GM12878 (cell line): Measurements from ENCODE around the gene ARHGAP26. TPM values are rescaled to one million over a fixed set of nuclear protein-coding genes. Genes with fewer than 3 reads are reported as not detected.

Experiments
- ATAC-seq: fragments of 200-7000 bp; cut with Tn5 transposase; 3 replicates; pipeline ENCODE4 v1.9.1; 2020; ENCODE audit warnings: mild to moderate bottlenecking, moderate library complexity
- BruUV-seq: library from RNA; stranded (reverse); fragments of 400-500 nt; replicated peaks from 2 replicates; lab custom pipeline; 2021; lab: Mats Ljungman, UMichigan
- CTCF ChIA-PET: fragments of 300-600 bp; sonication (Branson Sonifier 250); formaldehyde crosslinking; extraction: SDS; loops from one replicate; lab custom pipeline; 2021; ENCODE audit warnings: inconsistent platforms; lab: Yijun Ruan, JAX
- POLR2A ChIA-PET: fragments of 350-600 bp; formaldehyde crosslinking; extraction: SDS; loops from one replicate; lab custom pipeline; 2021; ENCODE audit warnings: inconsistent platforms; lab: Charles Lee
- RAD21 ChIA-PET: fragments of 300-600 bp; sonication (Branson Sonifier 250); formaldehyde crosslinking; loops from one replicate; lab custom pipeline; 2023; ENCODE audit warnings: antibody characterized with exemption; ENCODE audit not compliant: unreplicated experiment; lab: Charles Lee
- SMC1A ChIA-PET: fragments of 300-600 bp; sonication (Branson Sonifier 250); formaldehyde crosslinking; loops from one replicate; lab custom pipeline; 2023; ENCODE audit not compliant: unreplicated experiment, uncharacterized antibody; lab: Charles Lee
- DNase-seq: peaks from one replicate; pipeline ENCODE4 v3.0.0-alpha.2; 2011; ENCODE audit warnings: low read depth, low spot score
- FAIRE-seq: peaks from 3 replicates; lab custom pipeline; 2011; peaks lifted over from hg19 to GRCh38; lab: Jason Lieb, UNC
- H2AFZ ChIP-seq: 2 replicates; pipeline ENCODE4 v1.6.0; 2011; ENCODE audit warnings: low read depth, low read length, control low read depth; ENCODE audit not compliant: control insufficient read depth
- H3K27ac ChIP-seq: 2 replicates; pipeline ENCODE4 v1.5.1; 2011; ENCODE audit warnings: control low read depth; ENCODE audit not compliant: control insufficient read depth, insufficient read depth
- H3K27me3 ChIP-seq, 2 experiments: replicated peaks in 1 of 2; 2 replicates each; pipeline versions ENCODE4 v1.6.0 to v1.6.1; 2011; ENCODE audit warnings: low read length in 1 of 2; ENCODE audit not compliant: control insufficient read depth in 2 of 2, insufficient read depth in 2 of 2
- H3K36me3 ChIP-seq, 2 experiments: 2 replicates each; pipeline ENCODE4 v1.5.1; 2011; ENCODE audit warnings: low read length in 1 of 2; ENCODE audit not compliant: control insufficient read depth in 2 of 2, insufficient read depth in 2 of 2
- H3K4me1 ChIP-seq: 2 replicates; pipeline ENCODE4 v1.6.1; 2011; ENCODE audit warnings: mild to moderate bottlenecking, low read length, moderate library complexity, mixed read lengths; ENCODE audit not compliant: control insufficient read depth, insufficient read depth
- H3K4me2 ChIP-seq: 2 replicates; pipeline ENCODE4 v1.6.0; 2011; ENCODE audit warnings: control low read depth; ENCODE audit not compliant: control insufficient read depth, insufficient read depth
- H3K4me3 ChIP-seq: fragments of 200-600 bp; sonication (generic); 2 replicates; pipeline ENCODE4 v1.5.1; 2016
- H3K79me2 ChIP-seq: 2 replicates; pipeline ENCODE4 v1.6.0; 2011; ENCODE audit warnings: low read length; ENCODE audit not compliant: control insufficient read depth, insufficient read depth
- H3K9ac ChIP-seq: 2 replicates; pipeline ENCODE4 v1.8.0; 2011; ENCODE audit warnings: low read length, control low read depth, mixed read lengths; ENCODE audit not compliant: control insufficient read depth, insufficient read depth
- H3K9me3 ChIP-seq: replicated peaks from 3 replicates; pipeline ENCODE4 v1.5.1; 2011; ENCODE audit warnings: mild to moderate bottlenecking, low read length; ENCODE audit not compliant: control insufficient read depth, insufficient read depth
- H4K20me1 ChIP-seq: 2 replicates; pipeline ENCODE4 v1.6.0; 2011; ENCODE audit not compliant: control insufficient read depth, insufficient read depth
- MEF2B ChIP-seq: fragments of 450-650 bp; IDR thresholded peaks from 2 replicates; pipeline ENCODE4 v1.6.1; 2018; ENCODE audit warnings: mild to moderate bottlenecking, moderate library complexity; ENCODE audit not compliant: partially characterized antibody, poor library complexity, severe bottlenecking
- PAX5 ChIP-seq: IDR thresholded peaks from 2 replicates; pipeline ENCODE4 v1.6.1; 2011; ENCODE audit warnings: low read depth, low read length, borderline replicate concordance
- RAD51 ChIP-seq: fragments of 450-650 bp; IDR thresholded peaks from 2 replicates; pipeline ENCODE4 v1.6.1; 2016; ENCODE audit warnings: moderate library complexity, mild to moderate bottlenecking, inconsistent platforms
- RUNX3 ChIP-seq: IDR thresholded peaks from 2 replicates; pipeline ENCODE4 v1.6.1; 2012; ENCODE audit warnings: low read length, inconsistent platforms
- WGBS: methylation state at CpG from one replicate; pipeline ENCODE4 v1.1.6; 2016; ENCODE audit warnings: low lambda C conversion rate; ENCODE audit not compliant: insufficient replicate concordance, insufficient coverage; ENCODE audit errors: missing lambda C conversion rate; 5-methylcytosine and 5-hydroxymethylcytosine counted together
- in situ Hi-C: fragments of 300-500 bp; cut with MboI; formaldehyde crosslinking; loops from 9 replicates; pipeline ENCODE4 v1.14.3; 2018; ENCODE audit warnings: mixed read lengths
- intact Hi-C: fragments of 100-400 bp; cut with micrococcal nuclease; formaldehyde crosslinking; loops from one replicate; pipeline ENCODE4 v1.14.2; 2022; ENCODE audit not compliant: unreplicated experiment
- polyA plus RNA-seq, 11 experiments: library from polyadenylated mRNA; depleted of rRNA in 4 of 11; unstranded in 6 of 11; stranded (reverse) in 5 of 11; fragments of >200 nt; fragmentation: Nextera tagmentation in 4 of 11; fragmentation: Illumina TruSeq in 1 of 11; extraction: Ambion mirVana in 4 of 11; extraction: Trizol in 1 of 11; gene quantifications; 1 replicate in 1 of 11; 2 replicates in 10 of 11; pipeline versions ENCODE4 v1.2.1 to v1.2.3, GENCODE V29; 2011 to 2016; ENCODE audit warnings: inconsistent platforms in 2 of 11, missing spikeins in 2 of 11, low read depth in 1 of 11
- total RNA-seq, 4 experiments: library from RNA; depleted of rRNA in 3 of 4; stranded (reverse); fragments of >200 nt in 3 of 4; fragmentation: Illumina TruSeq in 1 of 4; extraction: Trizol in 1 of 4; gene quantifications; 2 replicates each; pipeline versions ENCODE4 v1.2.1 to v1.2.3, GENCODE V29; 2013 to 2021
- TF ChIP-seq, protein P1 (sequence below): IDR thresholded peaks from 2 replicates; pipeline ENCODE4 v1.6.1; 2012; ENCODE audit warnings: improper control_type of control experiment, low read depth, low read length; ENCODE audit not compliant: insufficient replicate concordance
- TF ChIP-seq, protein P2 (sequence below): fragments of 450-650 bp; formaldehyde crosslinking; IDR thresholded peaks from 2 replicates; pipeline ENCODE4 v1.4.0; 2022; ENCODE audit warnings: mild to moderate bottlenecking, moderate library complexity
- TF ChIP-seq, protein P3 (sequence below): IDR thresholded peaks from 2 replicates; pipeline ENCODE4 v1.6.1; 2011; ENCODE audit warnings: borderline replicate concordance, low read depth, mild to moderate bottlenecking, moderate library complexity, low read length; ENCODE audit not compliant: insufficient read depth, poor library complexity, severe bottlenecking

Gene ARHGAP26
- total and polyA plus RNA-seq, 10 of the 15 experiments (the other 5 are each of a cell fraction or from before 2014, with no cell fraction given): 9.4 to 41.5 (median 19.3) TPM

DNA sequence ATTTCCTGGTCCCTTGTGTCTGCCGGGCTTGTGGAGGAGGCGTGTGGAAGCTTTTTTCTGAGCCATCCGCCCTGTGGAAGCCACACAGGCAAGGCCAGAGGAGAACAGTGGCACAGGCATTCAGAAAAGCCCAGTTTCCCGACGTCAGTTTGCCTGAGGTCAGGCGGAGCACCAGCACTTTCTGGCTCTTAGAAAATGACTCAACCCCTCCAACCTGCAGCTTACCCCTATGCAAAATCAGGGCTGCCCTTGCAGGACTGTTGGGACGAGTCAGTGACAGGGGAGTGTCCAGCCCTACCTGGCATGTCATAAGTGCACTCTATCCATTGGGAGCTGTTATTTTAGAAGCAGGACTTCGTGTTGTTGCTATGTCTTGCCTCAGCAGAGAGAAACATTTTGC lies 417.3 kb downstream of the ARHGAP26 start:
- no peak for FAIRE-seq
- H3K79me2 ChIP-seq: no peaks in the 10 kb centered on the region; the same call in 1 of the 2 replicates
- RAD21 ChIA-PET: interaction anchor here (0.8 to 10.8 kb wide), 18 partner anchors 11 to 216 kb away, joined by 3 to 227 read pairs (median 6); partner anchors contain the start of gene NR3C1
- intact Hi-C loops (no loop called here), in situ Hi-C loops (no loop called here)
- TF ChIP-seq PAX5 (no peak), MEF2B (no peak), RUNX3 (peak; percentile 33; the same call in 1 of the 2 replicates), RAD51 (no peak)
- TF ChIP-seq, protein P1, sequence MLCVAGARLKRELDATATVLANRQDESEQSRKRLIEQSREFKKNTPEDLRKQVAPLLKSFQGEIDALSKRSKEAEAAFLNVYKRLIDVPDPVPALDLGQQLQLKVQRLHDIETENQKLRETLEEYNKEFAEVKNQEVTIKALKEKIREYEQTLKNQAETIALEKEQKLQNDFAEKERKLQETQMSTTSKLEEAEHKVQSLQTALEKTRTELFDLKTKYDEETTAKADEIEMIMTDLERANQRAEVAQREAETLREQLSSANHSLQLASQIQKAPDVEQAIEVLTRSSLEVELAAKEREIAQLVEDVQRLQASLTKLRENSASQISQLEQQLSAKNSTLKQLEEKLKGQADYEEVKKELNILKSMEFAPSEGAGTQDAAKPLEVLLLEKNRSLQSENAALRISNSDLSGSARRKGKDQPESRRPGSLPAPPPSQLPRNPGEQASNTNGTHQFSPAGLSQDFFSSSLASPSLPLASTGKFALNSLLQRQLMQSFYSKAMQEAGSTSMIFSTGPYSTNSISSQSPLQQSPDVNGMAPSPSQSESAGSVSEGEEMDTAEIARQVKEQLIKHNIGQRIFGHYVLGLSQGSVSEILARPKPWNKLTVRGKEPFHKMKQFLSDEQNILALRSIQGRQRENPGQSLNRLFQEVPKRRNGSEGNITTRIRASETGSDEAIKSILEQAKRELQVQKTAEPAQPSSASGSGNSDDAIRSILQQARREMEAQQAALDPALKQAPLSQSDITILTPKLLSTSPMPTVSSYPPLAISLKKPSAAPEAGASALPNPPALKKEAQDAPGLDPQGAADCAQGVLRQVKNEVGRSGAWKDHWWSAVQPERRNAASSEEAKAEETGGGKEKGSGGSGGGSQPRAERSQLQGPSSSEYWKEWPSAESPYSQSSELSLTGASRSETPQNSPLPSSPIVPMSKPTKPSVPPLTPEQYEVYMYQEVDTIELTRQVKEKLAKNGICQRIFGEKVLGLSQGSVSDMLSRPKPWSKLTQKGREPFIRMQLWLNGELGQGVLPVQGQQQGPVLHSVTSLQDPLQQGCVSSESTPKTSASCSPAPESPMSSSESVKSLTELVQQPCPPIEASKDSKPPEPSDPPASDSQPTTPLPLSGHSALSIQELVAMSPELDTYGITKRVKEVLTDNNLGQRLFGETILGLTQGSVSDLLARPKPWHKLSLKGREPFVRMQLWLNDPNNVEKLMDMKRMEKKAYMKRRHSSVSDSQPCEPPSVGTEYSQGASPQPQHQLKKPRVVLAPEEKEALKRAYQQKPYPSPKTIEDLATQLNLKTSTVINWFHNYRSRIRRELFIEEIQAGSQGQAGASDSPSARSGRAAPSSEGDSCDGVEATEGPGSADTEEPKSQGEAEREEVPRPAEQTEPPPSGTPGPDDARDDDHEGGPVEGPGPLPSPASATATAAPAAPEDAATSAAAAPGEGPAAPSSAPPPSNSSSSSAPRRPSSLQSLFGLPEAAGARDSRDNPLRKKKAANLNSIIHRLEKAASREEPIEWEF: no peak
- TF ChIP-seq, protein P2, sequence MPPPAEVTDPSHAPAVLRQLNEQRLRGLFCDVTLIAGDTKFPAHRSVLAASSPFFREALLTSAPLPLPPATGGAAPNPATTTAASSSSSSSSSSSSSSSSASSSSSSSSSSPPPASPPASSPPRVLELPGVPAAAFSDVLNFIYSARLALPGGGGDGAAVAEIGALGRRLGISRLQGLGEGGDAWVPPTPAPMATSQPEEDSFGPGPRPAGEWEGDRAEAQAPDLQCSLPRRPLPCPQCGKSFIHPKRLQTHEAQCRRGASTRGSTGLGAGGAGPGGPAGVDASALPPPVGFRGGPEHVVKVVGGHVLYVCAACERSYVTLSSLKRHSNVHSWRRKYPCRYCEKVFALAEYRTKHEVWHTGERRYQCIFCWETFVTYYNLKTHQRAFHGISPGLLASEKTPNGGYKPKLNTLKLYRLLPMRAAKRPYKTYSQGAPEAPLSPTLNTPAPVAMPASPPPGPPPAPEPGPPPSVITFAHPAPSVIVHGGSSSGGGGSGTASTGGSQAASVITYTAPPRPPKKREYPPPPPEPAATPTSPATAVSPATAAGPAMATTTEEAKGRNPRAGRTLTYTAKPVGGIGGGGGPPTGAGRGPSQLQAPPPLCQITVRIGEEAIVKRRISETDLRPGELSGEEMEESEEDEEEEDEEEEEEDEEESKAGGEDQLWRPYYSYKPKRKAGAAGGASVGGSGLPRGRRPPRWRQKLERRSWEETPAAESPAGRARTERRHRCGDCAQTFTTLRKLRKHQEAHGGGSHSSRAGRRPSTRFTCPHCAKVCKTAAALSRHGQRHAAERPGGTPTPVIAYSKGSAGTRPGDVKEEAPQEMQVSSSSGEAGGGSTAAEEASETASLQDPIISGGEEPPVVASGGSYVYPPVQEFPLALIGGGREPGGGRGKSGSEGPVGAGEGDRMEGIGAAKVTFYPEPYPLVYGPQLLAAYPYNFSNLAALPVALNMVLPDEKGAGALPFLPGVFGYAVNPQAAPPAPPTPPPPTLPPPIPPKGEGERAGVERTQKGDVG: no peak
- TF ChIP-seq, protein P3, sequence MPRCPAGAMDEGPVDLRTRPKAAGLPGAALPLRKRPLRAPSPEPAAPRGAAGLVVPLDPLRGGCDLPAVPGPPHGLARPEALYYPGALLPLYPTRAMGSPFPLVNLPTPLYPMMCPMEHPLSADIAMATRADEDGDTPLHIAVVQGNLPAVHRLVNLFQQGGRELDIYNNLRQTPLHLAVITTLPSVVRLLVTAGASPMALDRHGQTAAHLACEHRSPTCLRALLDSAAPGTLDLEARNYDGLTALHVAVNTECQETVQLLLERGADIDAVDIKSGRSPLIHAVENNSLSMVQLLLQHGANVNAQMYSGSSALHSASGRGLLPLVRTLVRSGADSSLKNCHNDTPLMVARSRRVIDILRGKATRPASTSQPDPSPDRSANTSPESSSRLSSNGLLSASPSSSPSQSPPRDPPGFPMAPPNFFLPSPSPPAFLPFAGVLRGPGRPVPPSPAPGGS: no peak
- H3K9ac ChIP-seq: no peak overlapping the region
- H3K36me3 ChIP-seq: no peaks in the 10 kb centered on the region; a peak in 1 of 4 replicates
- H2AFZ ChIP-seq: no peak overlapping the region
- POLR2A ChIA-PET: interaction anchor here (1.0 to 5.8 kb wide), 11 partner anchors 9 to 157 kb away, joined by 3 to 60 read pairs (median 6); no protein-coding TSS in a partner anchor
- no peak for DNase-seq
- H3K27me3 ChIP-seq: no peaks in the 10 kb centered on the region
- H3K4me2 ChIP-seq: no peak overlapping the region
- WGBS: 22% methylated on average over 8 of the region's 8 CpGs
- no peak for ATAC-seq
- peak overlapping the region; percentile 66 for H3K27ac ChIP-seq
- H3K4me1 ChIP-seq: peaks cover 56% of the 10 kb centered on the region
- peaks cover 7% of the 10 kb centered on the region; the same call in 2 of the 3 replicates for H3K9me3 ChIP-seq
- CTCF ChIA-PET: interaction anchor here (1.2 to 8.7 kb wide), 12 partner anchors 8 to 1004 kb away, joined by 3 to 82 read pairs (median 5); no protein-coding TSS in a partner anchor
- SMC1A ChIA-PET: interaction anchor here (1.0 to 12.3 kb wide), 26 partner anchors 9 to 217 kb away, joined by 3 to 193 read pairs (median 10); no protein-coding TSS in a partner anchor
- no peaks in the 10 kb centered on the region for H4K20me1 ChIP-seq
- BruUV-seq: no TSS peak
- H3K4me3 ChIP-seq: no peak overlapping the region
